Measurements from ENCODE around the gene NIPAL3.

DNA sequence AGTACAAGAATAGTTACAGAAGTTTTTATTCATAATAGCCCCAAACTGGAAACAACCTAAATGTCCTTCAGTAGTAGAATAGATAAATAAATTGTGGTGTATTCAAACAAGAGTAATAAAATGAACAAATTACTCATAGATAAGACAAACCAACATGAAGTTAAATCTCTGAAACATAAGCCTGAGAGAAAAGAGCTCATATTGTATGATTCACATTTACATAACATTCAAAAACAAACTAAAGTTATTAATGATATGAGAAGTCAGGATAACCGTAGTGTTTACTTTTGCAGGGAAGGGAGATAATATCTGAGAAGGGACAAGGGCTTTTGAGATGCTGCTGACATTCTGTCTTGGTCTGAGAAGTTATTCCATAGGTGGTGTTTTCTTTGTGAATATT, 15.5 kb upstream of the NIPAL3 start:
- TF ChIP-seq EP300 (IDR thresholded peaks at IDR 0.05) (no peak), POLR2AphosphoS5 (IDR thresholded peaks at IDR 0.05) (no peak), POLR2A (IDR thresholded peaks at IDR 0.05; ENCODE audit: low read depth) (no peak)
- TF ChIP-seq, protein P1, sequence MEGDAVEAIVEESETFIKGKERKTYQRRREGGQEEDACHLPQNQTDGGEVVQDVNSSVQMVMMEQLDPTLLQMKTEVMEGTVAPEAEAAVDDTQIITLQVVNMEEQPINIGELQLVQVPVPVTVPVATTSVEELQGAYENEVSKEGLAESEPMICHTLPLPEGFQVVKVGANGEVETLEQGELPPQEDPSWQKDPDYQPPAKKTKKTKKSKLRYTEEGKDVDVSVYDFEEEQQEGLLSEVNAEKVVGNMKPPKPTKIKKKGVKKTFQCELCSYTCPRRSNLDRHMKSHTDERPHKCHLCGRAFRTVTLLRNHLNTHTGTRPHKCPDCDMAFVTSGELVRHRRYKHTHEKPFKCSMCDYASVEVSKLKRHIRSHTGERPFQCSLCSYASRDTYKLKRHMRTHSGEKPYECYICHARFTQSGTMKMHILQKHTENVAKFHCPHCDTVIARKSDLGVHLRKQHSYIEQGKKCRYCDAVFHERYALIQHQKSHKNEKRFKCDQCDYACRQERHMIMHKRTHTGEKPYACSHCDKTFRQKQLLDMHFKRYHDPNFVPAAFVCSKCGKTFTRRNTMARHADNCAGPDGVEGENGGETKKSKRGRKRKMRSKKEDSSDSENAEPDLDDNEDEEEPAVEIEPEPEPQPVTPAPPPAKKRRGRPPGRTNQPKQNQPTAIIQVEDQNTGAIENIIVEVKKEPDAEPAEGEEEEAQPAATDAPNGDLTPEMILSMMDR (IDR thresholded peaks at IDR 0.05): no peak

Measured in esophagus muscularis mucosa (tissue), 4 donors.